Erythroblast (primary cell): Measurements from ENCODE around the gene PPARG.

Source experiments
- DNase-seq, 2 experiments: peaks; one replicate each; lab custom pipeline; 2025; lab: John Stamatoyannopoulos, UW
- GATA1 ChIP-seq: IDR thresholded peaks from 2 replicates; pipeline ENCODE4 v1.6.1; 2011; ENCODE audit warnings: low read depth, mild to moderate bottlenecking, control low read depth, low read length, moderate library complexity
- POLR2A ChIP-seq: IDR thresholded peaks from 2 replicates; pipeline ENCODE4 v1.6.1; 2011; ENCODE audit warnings: mild to moderate bottlenecking, low read length

The PPARG gene

GRCh38 chr3:12424635-12425319, 135.9 kb downstream of the PPARG start:
- no peak for TF ChIP-seq POLR2A
- no peak for TF ChIP-seq GATA1
- no peak for DNase-seq

DNA sequence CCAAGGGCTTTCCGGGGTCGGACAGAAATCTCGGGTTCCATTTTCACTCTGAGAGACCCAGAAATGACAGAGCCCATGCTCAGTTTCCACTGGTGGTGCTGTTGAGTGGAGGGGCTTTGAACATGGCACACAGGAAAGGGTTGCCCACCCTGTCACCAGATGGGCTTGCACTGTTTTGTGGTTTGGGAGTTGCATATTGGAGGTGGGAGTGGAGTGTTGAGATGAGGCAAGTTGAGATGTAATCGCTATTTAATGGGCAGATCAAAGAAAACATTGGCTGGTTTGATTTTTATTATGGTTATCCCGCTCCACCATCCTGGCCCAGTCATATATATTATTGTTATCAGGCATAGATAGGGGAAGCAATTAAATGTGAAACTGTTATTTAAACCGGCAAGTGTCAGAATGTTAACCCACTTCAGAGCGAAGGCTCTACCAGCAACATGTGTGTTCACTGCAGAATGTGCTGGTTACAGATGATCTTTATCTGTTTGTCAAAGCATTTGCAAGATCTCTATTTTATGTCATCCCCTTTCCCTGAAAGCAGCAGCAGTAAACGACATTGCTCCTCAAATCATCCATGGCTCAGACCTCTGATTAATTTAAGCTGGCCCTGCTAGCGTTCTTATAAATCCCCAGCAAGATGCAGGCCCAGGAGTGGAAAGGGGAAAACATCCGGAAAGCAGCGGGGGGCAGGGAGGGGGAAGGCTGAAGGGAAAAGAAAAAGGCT, 137.1 kb downstream of the PPARG start:
- no peak for TF ChIP-seq GATA1
- no peak for TF ChIP-seq POLR2A
- DNase-seq: no peak

GRCh38 chr3:12427551-12427950, 138.7 kb downstream of the PPARG start:
- DNase-seq: no peak
- TF ChIP-seq POLR2A: no peak
- no peak for TF ChIP-seq GATA1

DNA sequence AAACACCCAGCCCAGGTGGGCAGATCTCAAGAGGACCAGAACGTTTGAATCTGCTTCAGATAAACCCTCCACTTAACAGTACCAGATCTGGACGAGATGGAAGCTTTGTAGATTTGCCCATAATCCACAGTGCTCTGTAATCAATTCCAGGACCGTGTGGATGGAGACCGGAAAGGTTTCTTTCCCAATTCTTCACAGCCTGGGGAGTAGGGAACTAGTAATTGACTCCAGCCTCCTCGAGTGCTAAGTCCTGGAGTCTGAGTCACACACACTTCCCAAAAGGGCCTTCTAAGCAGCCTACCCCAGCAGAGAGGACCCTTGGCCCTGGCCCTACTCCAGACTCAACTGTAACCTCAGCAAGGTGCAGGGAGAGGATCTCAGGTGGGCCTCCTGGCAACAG, 139.3 kb downstream of the PPARG start:
- DNase-seq: no peak
- TF ChIP-seq GATA1 (no peak), POLR2A (no peak)

DNA sequence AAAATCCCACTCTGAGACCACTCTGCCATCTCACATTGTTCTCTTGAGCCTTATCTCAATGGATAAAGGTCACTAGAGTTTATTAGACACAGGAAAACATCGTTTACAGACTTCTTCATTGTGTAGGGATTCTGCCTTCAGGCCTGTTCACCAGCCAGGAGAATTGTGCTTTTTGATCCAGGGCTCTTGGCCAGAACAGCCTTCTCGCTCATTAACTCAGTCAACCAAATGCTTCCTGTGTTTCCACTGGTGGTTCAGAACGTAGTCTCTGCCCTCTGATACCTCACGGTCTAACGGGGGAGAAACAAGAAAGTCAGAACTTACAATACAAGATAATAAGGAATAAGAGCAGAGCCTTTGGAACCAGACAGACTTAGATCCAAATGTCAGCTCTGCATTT, 141.2 kb downstream of the PPARG start:
- TF ChIP-seq GATA1: no peak
- no peak for TF ChIP-seq POLR2A
- DNase-seq: no peak

- TF ChIP-seq POLR2A (no peak), GATA1 (no peak)
- DNase-seq: no peak
Observed at GRCh38 chr3:12433823-12434222, 145.0 kb downstream of the PPARG start.

- TF ChIP-seq GATA1: no peak
- no peak for TF ChIP-seq POLR2A
- no peak for DNase-seq
Observed at GRCh38 chr3:12436514-12437220, 147.8 kb downstream of the PPARG start.

DNA sequence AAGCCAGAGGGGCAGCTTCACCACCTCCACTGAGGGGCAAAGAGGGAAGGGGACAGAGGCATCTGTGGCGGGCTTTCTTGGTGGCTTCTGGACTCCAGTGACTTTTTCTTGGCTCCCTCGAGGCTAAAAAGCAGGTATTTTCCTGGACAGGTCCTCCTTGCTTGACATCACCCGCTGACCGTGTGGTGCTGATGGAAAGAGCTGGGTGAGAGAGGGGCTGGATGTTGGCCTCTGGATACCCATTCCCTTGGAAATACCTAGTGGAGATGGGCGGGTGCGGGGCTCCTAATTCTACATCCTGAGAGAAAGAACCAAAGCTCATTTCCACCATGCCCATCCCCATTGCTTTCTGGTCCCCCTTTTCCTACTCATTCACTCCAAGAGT, 148.3 kb downstream of the PPARG start:
- DNase-seq: no peak
- TF ChIP-seq POLR2A (no peak), GATA1 (no peak)

GRCh38 chr3:12437861-12438260, 149.0 kb downstream of the PPARG start:
- no peak for DNase-seq
- no peak for TF ChIP-seq GATA1
- no peak for TF ChIP-seq POLR2A

- TF ChIP-seq GATA1 (no peak), POLR2A (no peak)
- DNase-seq: no peak
Observed at GRCh38 chr3:12438318-12438717, 149.4 kb downstream of the PPARG start.

DNA sequence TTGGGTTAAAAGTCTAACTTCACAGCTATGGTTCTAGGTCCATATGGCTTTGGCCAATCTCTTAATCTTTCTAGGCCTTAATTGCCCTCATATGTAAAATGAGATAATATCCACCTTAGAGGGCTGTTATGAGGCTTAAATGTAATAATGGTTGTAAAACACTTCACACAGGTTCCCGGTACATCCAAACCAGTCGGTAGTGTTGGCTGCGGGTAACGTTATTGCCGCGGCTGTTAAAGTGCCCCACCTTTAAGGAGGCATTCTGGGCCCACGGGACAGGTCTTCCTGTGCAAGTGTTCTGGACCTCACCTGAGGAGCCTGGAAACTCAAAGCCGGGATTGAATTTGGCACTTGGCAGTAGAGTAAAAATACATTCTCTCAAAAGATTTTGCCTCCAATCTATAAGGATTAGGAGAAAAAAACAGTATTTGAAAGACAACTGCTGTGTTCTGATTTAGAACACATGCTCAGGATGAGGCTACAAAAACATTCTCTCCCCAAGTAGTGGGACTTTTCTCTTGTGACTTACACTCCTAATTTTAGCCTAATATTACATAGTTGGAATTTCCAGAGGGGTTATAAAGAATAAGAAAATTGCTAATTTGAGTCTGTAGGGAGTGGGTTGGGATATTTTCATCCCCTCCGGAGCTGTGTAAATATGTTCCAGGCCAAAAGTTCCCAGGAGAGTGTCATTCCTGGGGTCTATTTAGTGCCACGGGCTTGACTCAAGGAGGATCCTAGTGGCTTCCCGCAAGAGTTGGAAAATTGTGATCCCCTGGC, 150.5 kb downstream of the PPARG start:
- TF ChIP-seq GATA1 (no peak), POLR2A (no peak)
- no peak for DNase-seq

DNA sequence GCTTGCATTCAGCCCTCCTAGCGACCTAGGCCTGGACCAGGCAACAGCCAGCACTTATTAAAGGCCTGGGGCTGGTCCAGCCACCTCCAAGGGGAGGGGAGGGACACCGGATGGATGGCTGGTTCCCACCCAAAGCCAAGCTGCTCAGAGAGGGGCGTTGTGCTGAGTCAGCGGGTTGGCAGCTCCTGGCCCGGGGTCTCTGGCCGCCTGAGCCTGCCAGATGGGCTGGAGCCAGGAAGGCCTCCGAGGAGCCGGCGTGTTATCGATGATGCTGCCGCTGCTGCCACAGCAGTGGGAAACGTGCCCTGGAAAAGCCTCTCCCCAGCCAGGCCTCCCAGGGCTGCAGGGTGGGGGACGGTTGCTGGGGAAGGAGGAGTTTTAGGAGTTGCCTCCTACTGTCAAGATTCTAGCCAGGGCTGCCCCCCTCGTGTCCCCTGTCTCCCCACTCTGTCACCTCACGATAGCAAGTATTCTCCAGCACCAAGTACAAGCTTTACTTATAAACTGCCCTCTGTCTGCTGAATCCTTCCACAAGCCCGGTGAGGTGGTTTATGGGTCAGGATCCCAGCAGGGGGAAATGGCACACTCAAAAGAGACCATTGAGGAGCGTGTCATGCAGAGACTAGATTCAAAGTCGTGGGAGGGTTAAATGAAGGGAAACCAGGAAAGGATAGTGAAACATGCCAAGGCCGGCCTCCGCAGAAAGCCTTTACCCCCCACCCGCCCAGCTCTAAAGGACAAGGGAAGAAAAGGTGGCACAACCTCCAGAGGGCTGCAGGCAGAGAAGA, 152.3 kb downstream of the PPARG start:
- no peak for DNase-seq
- TF ChIP-seq GATA1 (no peak), POLR2A (no peak)
